ENCODE data around the gene CENPVL2. TPM values are rescaled to one million over a fixed set of nuclear protein-coding genes. Genes with fewer than 3 reads are reported as not detected.
"Not testable (repeated sequence)": the region's sequence is repeated elsewhere in the genome, so short reads cannot be mapped to it uniquely, and the experiment has no call there.

The CENPVL2 gene
- not detected for total RNA-seq
- not detected for polyA plus RNA-seq

DNA sequence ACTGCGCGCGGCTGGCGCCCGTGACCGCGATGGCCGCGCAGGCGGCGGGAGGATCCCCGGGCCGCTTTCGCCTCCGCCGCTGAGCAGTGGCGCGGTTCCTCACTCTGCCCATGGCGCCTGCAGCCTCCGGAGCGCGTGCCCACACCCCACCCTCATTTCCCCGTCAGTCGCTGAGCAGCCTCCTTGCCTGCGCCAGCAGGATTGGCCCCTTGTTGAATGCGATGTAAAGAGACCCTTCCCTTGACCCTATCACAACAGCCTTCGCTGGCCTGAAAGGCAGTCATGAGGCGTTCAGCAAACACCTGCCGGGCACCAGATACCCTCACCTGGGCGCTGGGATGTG is at the start of gene CENPVL2:
Gene CENPVL2, minus strand, starts transcription at position 112 of the 343 bp plus-strand sequence. Its CDS starts 0 bp downstream, at position 112.
- WGBS: no CpG with 5 or more reads among the region's 30 CpGs
- not testable (repeated sequence) for H3K36me3 ChIP-seq (ENCODE audit: insufficient read depth); H3K4me3 ChIP-seq (ENCODE audit: low read depth, low read length); DNase-seq (ENCODE audit: extremely low spot score); H3K4me1 ChIP-seq (ENCODE audit: insufficient read depth); H3K27ac ChIP-seq (ENCODE audit: low read depth)

DNA sequence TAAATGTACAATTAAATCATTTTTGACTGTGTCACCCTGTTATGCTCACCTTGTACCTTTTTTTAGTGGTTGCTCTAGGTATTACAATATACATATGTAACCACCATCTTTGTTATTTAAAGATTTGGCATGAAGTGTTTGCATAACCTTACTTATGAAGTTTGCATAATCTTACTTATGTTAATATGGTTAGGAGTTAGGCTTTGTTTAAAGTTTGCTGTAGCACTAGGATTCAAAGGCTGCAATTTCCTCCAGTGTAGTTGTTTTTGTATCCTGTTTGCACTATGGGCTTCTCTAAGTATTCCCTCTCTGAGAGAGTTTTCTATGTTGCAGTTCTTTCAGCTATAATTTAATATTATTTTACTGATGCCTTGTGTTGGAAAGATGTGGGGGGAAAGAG is 45.6 kb upstream of the CENPVL2 start:
- no peaks in the 10 kb centered on the region for H3K36me3 ChIP-seq (ENCODE audit: insufficient read depth)
- no peak overlapping the region for H3K27ac ChIP-seq (ENCODE audit: low read depth)
- no peaks in the 10 kb centered on the region for H3K4me1 ChIP-seq (ENCODE audit: insufficient read depth)
- no peak overlapping the region for H3K4me3 ChIP-seq (ENCODE audit: low read depth, low read length)
- no peak for DNase-seq (ENCODE audit: extremely low spot score)

DNA sequence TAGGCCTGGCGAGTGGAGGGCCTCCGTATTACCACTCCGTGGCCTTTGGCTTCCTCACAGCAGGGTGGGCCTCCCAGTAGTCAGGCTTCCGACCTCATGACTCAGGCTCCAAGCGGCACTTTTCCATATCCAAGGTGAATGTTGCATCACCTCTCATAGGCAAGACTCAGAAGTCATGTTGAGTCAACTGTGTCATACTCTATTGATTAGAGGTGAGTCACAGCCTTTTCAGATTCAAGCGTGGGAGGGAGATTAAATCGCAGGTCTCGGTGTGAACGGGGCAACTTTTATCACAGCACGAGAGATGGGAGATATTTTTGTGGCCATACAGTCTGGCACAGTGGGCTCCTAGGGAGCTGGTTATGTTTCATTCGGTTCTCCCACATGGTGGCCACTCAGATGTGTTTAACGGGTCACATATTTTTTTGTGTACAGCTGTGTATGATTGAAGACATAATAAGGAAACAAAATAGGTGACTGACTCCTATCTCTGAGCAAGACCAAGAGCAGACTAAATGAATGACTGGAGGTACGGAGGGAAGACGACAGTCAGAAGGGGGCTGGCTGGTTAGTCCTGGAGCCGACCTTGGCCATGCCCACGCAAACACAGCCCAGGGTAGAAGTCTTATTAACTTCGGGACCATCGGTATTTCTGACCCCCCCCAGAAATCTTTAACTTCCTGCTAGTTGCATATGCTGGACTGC is 30.5 kb upstream of the CENPVL2 start:
- not testable (repeated sequence) for H3K4me1 ChIP-seq (ENCODE audit: insufficient read depth); H3K27ac ChIP-seq (ENCODE audit: low read depth); DNase-seq (ENCODE audit: extremely low spot score); H3K36me3 ChIP-seq (ENCODE audit: insufficient read depth); H3K4me3 ChIP-seq (ENCODE audit: low read depth, low read length)
- WGBS: no CpG with 5 or more reads among the region's 18 CpGs

DNA sequence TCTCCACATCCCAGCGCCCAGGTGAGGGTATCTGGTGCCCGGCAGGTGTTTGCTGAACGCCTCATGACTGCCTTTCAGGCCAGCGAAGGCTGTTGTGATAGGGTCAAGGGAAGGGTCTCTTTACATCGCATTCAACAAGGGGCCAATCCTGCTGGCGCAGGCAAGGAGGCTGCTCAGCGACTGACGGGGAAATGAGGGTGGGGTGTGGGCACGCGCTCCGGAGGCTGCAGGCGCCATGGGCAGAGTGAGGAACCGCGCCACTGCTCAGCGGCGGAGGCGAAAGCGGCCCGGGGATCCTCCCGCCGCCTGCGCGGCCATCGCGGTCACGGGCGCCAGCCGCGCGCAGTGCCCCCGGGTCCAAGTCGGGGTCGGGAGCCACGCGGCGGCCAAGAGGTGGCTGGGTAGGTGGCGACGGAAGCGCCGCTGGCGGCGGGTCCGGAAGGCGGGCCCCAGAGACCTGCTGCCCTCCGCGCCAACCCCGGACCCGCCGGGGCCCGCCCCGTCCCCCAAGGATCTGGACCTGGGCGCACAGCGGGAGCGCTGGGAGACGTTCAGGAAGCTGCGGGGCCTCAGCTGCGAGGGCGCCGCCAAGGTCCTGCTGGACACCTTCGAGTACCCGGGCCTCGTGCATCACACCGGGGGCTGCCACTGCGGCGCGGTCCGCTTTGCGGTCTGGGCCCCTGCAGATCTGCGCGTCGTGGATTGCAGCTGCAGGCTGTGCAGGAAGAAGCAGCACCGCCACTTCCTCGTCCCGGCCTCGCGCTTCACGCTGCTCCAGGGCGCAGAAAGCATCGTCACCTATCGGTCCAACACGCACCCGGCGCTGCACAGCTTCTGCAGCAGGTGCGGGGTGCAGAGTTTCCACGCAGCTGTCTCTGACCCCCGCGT is 27.9 kb upstream of the CENPVL2 start, which contains the start of gene CENPVL1:
Gene CENPVL1, plus strand, starts transcription at position 236 of the 888 bp plus-strand sequence. Its CDS starts 0 bp downstream, at position 236.
- H3K36me3 ChIP-seq (ENCODE audit: insufficient read depth); H3K4me1 ChIP-seq (ENCODE audit: insufficient read depth); DNase-seq (ENCODE audit: extremely low spot score); H3K4me3 ChIP-seq (ENCODE audit: low read depth, low read length); H3K27ac ChIP-seq (ENCODE audit: low read depth): not testable (repeated sequence)
- WGBS: no CpG with 5 or more reads among the region's 87 CpGs

DNA sequence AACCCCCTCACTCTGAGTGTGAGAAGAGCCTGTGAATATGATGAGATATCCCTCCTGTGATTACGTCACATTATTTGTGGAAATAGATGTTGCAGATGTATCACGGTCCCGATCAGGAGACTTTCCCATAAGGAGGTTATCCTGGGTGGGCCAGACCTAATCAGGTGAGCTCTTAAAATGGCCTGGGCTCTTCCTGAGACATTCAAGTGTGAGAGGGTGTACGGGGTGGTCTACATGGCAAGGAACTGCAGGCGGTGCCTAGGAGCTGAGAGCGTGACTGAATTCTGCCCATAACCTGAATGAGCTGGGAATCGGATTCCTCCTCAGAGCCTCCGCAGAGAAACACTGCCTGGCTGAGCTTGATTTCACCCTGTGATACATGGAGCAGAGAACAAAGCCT is 14.8 kb upstream of the CENPVL2 start:
- 93% methylated on average over 8 of the region's 8 CpGs for WGBS
- H3K36me3 ChIP-seq (ENCODE audit: insufficient read depth): no peaks in the 10 kb centered on the region
- no peaks in the 10 kb centered on the region for H3K4me1 ChIP-seq (ENCODE audit: insufficient read depth)
- no peak for DNase-seq (ENCODE audit: extremely low spot score)
- H3K4me3 ChIP-seq (ENCODE audit: low read depth, low read length): no peak overlapping the region
- no peak overlapping the region for H3K27ac ChIP-seq (ENCODE audit: low read depth)

DNA sequence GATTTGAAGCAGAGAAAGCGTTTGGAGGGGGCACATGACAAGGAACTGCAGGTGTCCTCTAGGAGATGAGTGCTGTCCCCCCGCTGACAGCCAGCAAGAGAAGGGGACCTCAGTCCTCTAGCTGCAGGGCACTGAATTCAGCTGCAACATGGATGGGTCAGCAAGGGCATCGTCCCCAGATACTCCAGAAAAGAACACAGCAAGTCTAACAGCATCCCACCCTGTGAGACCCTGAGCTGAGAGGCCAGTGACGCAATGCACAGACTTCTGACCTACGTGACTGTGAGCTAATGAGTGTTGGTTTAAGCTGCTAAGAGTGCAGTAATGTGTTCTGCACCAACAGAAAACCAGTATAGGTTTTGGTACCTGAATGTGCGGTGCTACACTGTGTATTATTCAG is 11.6 kb upstream of the CENPVL2 start:
- Histone ChIP-seq H3K4me3 (ENCODE audit: low read depth, low read length) (no peak overlapping the region), H3K27ac (ENCODE audit: low read depth) (no peak overlapping the region), H3K4me1 (ENCODE audit: insufficient read depth) (no peaks in the 10 kb centered on the region), H3K36me3 (ENCODE audit: insufficient read depth) (no peaks in the 10 kb centered on the region)
- DNase-seq (ENCODE audit: extremely low spot score): no peak
- WGBS: 76% methylated on average over 6 of the region's 6 CpGs

DNA sequence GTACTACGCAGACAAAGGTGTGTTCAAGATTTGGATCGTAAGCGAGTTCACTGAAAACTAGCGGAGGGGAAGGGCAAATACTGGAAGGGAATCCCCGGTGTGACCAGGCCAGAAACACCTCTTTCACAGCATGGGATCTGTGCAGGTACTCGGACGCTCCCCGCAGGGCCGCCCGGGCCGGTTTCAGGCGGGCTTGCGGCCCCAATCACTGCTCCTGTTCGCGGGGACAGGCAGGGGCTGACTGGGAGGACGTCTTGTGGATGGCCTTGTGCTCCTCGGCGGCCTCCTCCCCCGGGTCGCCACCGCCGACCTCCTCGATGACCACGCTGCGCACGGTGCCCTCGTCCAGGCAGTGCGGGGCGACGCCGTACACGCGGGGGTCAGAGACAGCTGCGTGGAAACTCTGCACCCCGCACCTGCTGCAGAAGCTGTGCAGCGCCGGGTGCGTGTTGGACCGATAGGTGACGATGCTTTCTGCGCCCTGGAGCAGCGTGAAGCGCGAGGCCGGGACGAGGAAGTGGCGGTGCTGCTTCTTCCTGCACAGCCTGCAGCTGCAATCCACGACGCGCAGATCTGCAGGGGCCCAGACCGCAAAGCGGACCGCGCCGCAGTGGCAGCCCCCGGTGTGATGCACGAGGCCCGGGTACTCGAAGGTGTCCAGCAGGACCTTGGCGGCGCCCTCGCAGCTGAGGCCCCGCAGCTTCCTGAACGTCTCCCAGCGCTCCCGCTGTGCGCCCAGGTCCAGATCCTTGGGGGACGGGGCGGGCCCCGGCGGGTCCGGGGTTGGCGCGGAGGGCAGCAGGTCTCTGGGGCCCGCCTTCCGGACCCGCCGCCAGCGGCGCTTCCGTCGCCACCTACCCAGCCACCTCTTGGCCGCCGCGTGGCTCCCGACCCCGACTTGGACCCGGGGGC is 567 bp downstream of the CENPVL2 start:
- WGBS: no CpG with 5 or more reads among the region's 88 CpGs
- not testable (repeated sequence) for H3K36me3 ChIP-seq (ENCODE audit: insufficient read depth); DNase-seq (ENCODE audit: extremely low spot score); H3K4me1 ChIP-seq (ENCODE audit: insufficient read depth); H3K27ac ChIP-seq (ENCODE audit: low read depth); H3K4me3 ChIP-seq (ENCODE audit: low read depth, low read length)

DNA sequence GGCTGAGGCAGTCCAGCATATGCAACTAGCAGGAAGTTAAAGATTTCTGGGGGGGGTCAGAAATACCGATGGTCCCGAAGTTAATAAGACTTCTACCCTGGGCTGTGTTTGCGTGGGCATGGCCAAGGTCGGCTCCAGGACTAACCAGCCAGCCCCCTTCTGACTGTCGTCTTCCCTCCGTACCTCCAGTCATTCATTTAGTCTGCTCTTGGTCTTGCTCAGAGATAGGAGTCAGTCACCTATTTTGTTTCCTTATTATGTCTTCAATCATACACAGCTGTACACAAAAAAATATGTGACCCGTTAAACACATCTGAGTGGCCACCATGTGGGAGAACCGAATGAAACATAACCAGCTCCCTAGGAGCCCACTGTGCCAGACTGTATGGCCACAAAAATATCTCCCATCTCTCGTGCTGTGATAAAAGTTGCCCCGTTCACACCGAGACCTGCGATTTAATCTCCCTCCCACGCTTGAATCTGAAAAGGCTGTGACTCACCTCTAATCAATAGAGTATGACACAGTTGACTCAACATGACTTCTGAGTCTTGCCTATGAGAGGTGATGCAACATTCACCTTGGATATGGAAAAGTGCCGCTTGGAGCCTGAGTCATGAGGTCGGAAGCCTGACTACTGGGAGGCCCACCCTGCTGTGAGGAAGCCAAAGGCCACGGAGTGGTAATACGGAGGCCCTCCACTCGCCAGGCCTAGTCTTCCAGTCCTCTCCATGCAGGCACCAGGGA is 2.8 kb downstream of the CENPVL2 start:
- no CpG with 5 or more reads among the region's 18 CpGs for WGBS
- H3K4me3 ChIP-seq (ENCODE audit: low read depth, low read length); H3K36me3 ChIP-seq (ENCODE audit: insufficient read depth); DNase-seq (ENCODE audit: extremely low spot score); H3K27ac ChIP-seq (ENCODE audit: low read depth); H3K4me1 ChIP-seq (ENCODE audit: insufficient read depth): not testable (repeated sequence)

DNA sequence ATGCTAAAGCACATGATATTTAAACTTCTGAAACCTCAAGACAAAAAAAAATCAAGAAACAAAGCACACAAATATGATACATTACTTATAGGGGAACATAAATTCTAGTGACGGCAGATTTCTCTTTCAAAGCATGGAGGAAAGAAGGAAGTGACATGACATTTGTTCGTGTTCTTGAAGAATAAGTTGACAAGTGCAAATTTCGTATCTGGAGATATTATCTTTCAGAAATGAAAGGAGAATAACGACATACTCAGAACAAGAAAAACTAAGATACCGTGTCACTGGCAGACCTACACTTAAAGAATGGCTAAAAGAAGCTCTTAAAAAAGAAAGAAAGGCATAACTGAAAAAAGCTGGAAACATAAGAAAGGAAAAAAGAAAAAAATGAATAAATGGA is 16.6 kb downstream of the CENPVL2 start:
- H3K4me3 ChIP-seq (ENCODE audit: low read depth, low read length): no peak overlapping the region
- WGBS: 58% methylated on average over 5 of the region's 5 CpGs
- H3K27ac ChIP-seq (ENCODE audit: low read depth): no peak overlapping the region
- no peaks in the 10 kb centered on the region for H3K36me3 ChIP-seq (ENCODE audit: insufficient read depth)
- no peaks in the 10 kb centered on the region for H3K4me1 ChIP-seq (ENCODE audit: insufficient read depth)
- DNase-seq (ENCODE audit: extremely low spot score): no peak

DNA sequence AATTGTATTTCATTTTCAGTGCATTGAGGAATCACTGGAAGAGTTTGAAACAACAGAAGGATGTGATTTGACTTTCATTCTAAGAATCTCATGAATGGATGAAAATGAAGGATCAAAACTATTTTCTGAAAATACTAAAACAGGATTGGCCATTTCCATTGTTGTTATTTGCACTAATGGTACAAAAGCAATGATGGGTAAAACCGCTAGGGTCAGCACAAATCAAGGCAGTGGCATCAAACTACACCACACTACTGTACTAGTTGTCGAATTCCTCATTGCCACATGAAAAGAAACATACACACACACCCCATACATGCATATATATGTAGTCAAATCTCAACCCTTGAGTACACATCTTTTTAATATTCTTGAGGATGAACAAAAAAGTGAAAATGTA is 39.3 kb downstream of the CENPVL2 start:
- Histone ChIP-seq H3K4me1 (ENCODE audit: insufficient read depth) (no peaks in the 10 kb centered on the region), H3K4me3 (ENCODE audit: low read depth, low read length) (no peak overlapping the region), H3K27ac (ENCODE audit: low read depth) (no peak overlapping the region), H3K36me3 (ENCODE audit: insufficient read depth) (no peaks in the 10 kb centered on the region)
- WGBS: 78% methylated on average over 2 of the region's 2 CpGs
- DNase-seq (ENCODE audit: extremely low spot score): no peak

DNA sequence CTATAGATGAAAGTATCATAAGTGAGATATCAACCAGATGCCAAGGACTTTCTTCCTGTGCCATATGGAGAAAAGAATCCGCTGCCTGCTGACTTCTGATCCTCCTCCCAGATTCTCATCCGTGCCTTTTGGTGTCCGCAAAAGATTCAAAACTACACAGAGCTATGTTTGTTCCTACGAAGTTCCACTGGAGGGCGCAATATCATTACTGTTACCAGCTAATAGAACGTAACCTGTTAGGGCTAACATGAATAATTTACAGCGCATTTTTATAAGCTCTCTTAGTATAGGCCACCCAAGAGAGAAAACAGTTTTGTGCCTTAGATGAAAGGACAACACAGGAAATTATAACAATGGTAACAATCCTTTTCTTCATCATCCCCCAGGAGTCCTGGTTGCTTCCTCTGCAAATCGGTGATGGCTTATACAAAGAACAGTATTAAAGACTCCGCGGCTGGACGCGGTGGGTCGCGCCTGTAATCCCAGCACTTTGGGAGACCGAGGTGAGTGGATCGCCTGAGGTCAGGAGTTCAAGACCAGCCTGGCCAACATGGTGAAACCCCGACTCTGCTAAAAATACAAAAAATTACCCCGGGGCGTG is 41.1 kb downstream of the CENPVL2 start:
- H3K36me3 ChIP-seq (ENCODE audit: insufficient read depth): no peaks in the 10 kb centered on the region
- 21% methylated on average over 19 of the region's 19 CpGs for WGBS
- no peak for DNase-seq (ENCODE audit: extremely low spot score)
- no peak overlapping the region for H3K27ac ChIP-seq (ENCODE audit: low read depth)
- no peaks in the 10 kb centered on the region for H3K4me1 ChIP-seq (ENCODE audit: insufficient read depth)
- no peak overlapping the region for H3K4me3 ChIP-seq (ENCODE audit: low read depth, low read length)

DNA sequence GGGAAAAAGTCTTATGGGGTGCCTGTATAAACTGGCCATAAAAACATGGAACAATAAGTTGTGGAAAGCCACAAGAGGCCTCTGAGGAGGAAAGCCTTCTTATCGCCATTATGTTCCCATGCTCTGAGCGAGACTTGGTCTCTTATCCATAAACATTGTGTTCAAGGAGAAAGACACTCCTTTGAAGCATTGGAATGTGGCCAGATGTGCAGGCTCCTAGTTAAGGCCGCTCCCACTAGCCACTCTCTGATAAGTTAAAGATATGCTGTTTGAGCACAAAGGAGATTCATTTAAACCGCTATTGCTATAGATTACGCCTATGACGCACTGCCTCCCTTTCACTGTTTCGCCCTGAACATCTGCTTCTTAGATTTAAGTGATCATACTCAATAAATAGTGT is 46.1 kb downstream of the CENPVL2 start:
- H3K36me3 ChIP-seq (ENCODE audit: insufficient read depth); H3K4me3 ChIP-seq (ENCODE audit: low read depth, low read length); H3K27ac ChIP-seq (ENCODE audit: low read depth); DNase-seq (ENCODE audit: extremely low spot score); H3K4me1 ChIP-seq (ENCODE audit: insufficient read depth): not testable (repeated sequence)
- 66% methylated on average over 7 of the region's 7 CpGs for WGBS
